Naive thymus-derived CD8-positive, alpha-beta T cell (primary cell): ENCODE measurements around the gene REPS2. TPM values are rescaled to one million over a fixed set of nuclear protein-coding genes. Genes with fewer than 3 reads are reported as not detected.

Source experiments
- ATAC-seq, 2 donors: fragments of 150-1000 bp; cut with Tn5 transposase in 1 of 2; sonication (Bioruptor Pico), chemical (Tn5 transposase) in 1 of 2; 1 replicate in 1 of 2; 2 replicates in 1 of 2; pipeline ENCODE4 v1.10.0; 2021; ENCODE audit warnings: mild to moderate bottlenecking in 2 of 2, moderate library complexity in 2 of 2
- POLR2A ChIA-PET: fragments of 350-600 bp; sonication (Branson Sonifier 250); formaldehyde crosslinking; loops from one replicate; lab custom pipeline; 2021; ENCODE audit warnings: antibody characterized with exemption; lab: Charles Lee
- DNase-seq, 10 donors: peaks; one replicate each; pipeline versions ENCODE4 v3.0.0 to v3.0.0-alpha.2; 2020 to 2022
- H3K27ac Mint-ChIP-seq, 10 donors: one replicate each; pipeline ENCODE4 v1.8.0; 2020 to 2022; ENCODE audit warnings: mild to moderate bottlenecking in 10 of 10, mixed read lengths in 10 of 10, moderate library complexity in 4 of 10, inconsistent platforms in 1 of 10
- H3K27me3 Mint-ChIP-seq, 5 donors: one replicate each; pipeline ENCODE4 v1.8.0; 2021 to 2022; ENCODE audit warnings: mixed read lengths in 5 of 5
- H3K36me3 Mint-ChIP-seq, 3 donors: one replicate each; pipeline ENCODE4 v1.8.0; 2020 to 2022; ENCODE audit warnings: mixed read lengths in 3 of 3, mild to moderate bottlenecking in 2 of 3, inconsistent platforms in 1 of 3
- H3K4me1 Mint-ChIP-seq, 4 donors: one replicate each; pipeline ENCODE4 v1.8.0; 2021 to 2022; ENCODE audit warnings: mixed read lengths in 4 of 4
- H3K4me3 Mint-ChIP-seq, 10 donors: one replicate each; pipeline ENCODE4 v1.8.0; 2020 to 2022; ENCODE audit warnings: mild to moderate bottlenecking in 10 of 10, mixed read lengths in 10 of 10, moderate library complexity in 6 of 10, inconsistent platforms in 1 of 10
- H3K9me3 Mint-ChIP-seq, 9 donors: one replicate each; pipeline ENCODE4 v1.8.0; 2020 to 2022; ENCODE audit warnings: mixed read lengths in 9 of 9, mild to moderate bottlenecking in 3 of 9, inconsistent platforms in 1 of 9, moderate library complexity in 1 of 9
- polyA plus RNA-seq, 3 donors: library from polyadenylated mRNA; unstranded; fragments of 300-500 nt; fragmentation: Illumina TruSeq; gene quantifications; one replicate each; pipeline ENCODE4 v1.2.3, GENCODE V29; 2021
- total RNA-seq, 8 experiments: library from RNA in 2 of 8; stranded (reverse) in 2 of 8; gene quantifications; one replicate each; pipeline ENCODE4 v1.2.3 and lab custom pipeline; 2021 to 2026

REPS2 gene
- total RNA-seq (under 1 TPM; 0.41 to 0.62 TPM), polyA plus RNA-seq (under 1 TPM in 1 of 3 donors, not detected in 2; 0.31 TPM), total RNA-seq (lab: John Stamatoyannopoulos, UW) (0 to 0.86 (median 0.13) reads per million in 6 experiments)

DNA sequence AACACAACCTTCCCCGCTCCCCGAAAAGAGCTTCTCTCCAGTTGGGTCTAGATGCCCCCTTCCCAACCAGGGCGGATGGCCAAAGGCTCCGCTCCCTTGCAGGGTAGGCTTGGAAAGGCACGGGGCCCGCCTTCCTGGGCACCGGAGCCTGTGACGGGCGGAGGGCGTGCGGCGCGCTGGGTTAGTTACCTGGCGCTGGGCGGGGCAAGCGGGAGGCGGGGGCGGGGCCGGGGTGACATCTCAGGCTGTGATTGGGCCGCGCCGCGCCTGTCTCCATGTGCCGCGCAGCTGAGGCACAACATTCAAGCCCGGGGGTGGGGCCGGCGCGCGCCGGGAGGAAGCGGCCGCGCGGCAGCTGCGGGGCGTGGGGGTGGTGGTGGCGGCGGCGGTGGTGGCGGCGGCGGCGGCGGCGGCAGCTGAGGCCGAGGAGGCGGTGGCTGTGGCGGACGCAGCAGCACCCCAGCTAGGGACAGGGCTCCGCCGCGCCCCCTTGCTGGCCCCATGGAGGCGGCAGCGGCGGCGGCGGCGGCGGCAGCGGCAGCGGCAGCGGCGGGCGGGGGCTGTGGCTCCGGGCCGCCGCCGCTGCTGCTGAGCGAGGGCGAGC lies at the start of gene REPS2:
TSS of gene REPS2 (plus strand) at position 298 of the 604 bp plus-strand sequence. CDS start at position 502, 204 bp downstream.
- Mint-ChIP-seq H3K4me3 (peak within 1 kb of the TSS; percentile 75 to 90 (median 84)), H3K4me1 (peaks cover 0 to 13% (median 3%) of the 10 kb centered on the region in 4 donors), H3K9me3 (peaks cover 0 to 8% (median 0%) of the 10 kb centered on the region in 9 donors), H3K27me3 (peaks cover 0 to 10% (median 1%) of the 10 kb centered on the region in 5 donors), H3K36me3 (no peaks in the 10 kb centered on the region), H3K27ac (peak within 1 kb of the TSS in 7 of 10 donors; percentile 78 to 92 (median 85))
- POLR2A ChIA-PET = interaction anchor here (0.6 to 1.0 kb wide), 3 partner anchors 64 to 1613 kb away, joined by 3 to 5 read pairs (median 4); partner anchors contain the start of gene RBBP7
- DNase-seq (peak; percentile 53 to 88 (median 72)), ATAC-seq (peak; percentile 92 to 96)

DNA sequence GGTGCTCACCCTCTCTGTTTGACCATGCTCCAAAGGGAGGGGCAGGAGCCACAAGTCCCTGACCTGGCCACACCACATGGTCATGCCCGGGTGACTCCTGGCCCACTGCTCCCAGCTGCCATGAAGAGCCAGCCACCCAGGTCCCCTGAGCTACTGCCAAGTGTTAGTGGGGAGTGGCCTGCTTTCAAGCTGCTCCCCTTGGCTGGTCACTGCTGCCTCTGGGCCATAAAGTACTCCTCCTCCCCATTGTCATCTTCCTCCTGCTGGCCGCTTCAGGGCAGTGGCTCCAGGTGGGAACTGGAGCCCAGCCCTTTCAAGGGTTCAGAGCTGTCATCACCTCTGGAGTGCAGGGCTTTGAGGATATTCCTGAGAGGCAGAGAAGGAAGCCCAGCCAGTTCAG lies 49.0 kb upstream of the REPS2 start:
- Mint-ChIP-seq H3K9me3 (peaks cover 0 to 2% (median 0%) of the 10 kb centered on the region in 9 donors), H3K4me3 (no peak overlapping the region), H3K27me3 (peaks cover 0 to 5% (median 3%) of the 10 kb centered on the region in 5 donors), H3K27ac (no peak overlapping the region), H3K4me1 (peaks cover 0 to 5% (median 4%) of the 10 kb centered on the region in 4 donors), H3K36me3 (no peaks in the 10 kb centered on the region)
- POLR2A ChIA-PET = no interaction called here
- ATAC-seq = no peak
- DNase-seq = no peak

DNA sequence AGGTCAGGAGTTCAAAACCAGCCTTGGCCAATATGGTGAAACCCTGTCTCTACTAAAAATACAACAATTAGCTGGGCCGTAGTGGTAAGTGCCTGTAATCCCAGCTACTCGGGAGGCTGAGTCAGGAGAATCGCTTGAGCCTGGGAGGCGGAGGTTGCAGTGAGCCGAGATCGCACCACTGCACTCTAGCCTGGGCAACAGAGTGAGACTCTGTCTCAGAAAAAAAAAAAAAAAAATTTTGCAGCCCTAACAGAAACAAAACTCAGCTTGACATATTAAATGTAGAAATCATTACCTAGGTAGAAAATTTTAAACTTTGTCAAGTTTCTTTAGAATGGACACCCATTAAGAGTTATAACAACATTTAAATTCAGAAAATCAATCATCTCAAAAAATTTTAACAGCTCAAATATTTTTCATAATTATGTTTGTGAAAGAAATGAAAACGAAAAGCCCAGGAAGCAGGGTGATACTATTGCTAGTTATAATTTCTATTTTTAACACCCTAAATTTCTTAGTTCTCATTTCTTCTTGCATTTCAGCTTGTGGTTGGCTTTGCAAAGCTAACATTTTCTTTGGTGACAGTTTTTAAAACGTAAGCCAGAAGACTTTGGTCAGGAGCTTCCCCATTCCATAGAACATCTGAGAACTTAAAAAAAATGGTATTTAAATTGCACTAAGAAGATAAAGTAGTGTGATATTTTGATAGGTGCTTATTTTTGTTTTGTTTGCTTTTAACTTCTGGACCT lies 43.0 kb upstream of the REPS2 start:
- H3K4me1 Mint-ChIP-seq = no peaks in the 10 kb centered on the region
- POLR2A ChIA-PET = no interaction called here
- no peak for DNase-seq
- H3K27ac Mint-ChIP-seq = no peak overlapping the region
- peaks cover 0 to 8% (median 4%) of the 10 kb centered on the region in 5 donors for H3K27me3 Mint-ChIP-seq
- peaks cover 0 to 9% (median 0%) of the 10 kb centered on the region in 9 donors for H3K9me3 Mint-ChIP-seq
- H3K4me3 Mint-ChIP-seq = no peak overlapping the region
- H3K36me3 Mint-ChIP-seq = peaks cover 0 to 8% (median 0%) of the 10 kb centered on the region in 3 donors
- ATAC-seq = no peak

GRCh38 chrX:16910376-16910775 lies 36.1 kb upstream of the REPS2 start:
- peaks cover 0 to 8% (median 0%) of the 10 kb centered on the region in 9 donors for H3K9me3 Mint-ChIP-seq
- POLR2A ChIA-PET = no interaction called here
- no peaks in the 10 kb centered on the region for H3K4me1 Mint-ChIP-seq
- no peaks in the 10 kb centered on the region for H3K36me3 Mint-ChIP-seq
- no peak overlapping the region for H3K27ac Mint-ChIP-seq
- peaks cover 0 to 2% (median 0%) of the 10 kb centered on the region in 5 donors for H3K27me3 Mint-ChIP-seq
- no peak for DNase-seq
- no peak for ATAC-seq
- no peak overlapping the region for H3K4me3 Mint-ChIP-seq

DNA sequence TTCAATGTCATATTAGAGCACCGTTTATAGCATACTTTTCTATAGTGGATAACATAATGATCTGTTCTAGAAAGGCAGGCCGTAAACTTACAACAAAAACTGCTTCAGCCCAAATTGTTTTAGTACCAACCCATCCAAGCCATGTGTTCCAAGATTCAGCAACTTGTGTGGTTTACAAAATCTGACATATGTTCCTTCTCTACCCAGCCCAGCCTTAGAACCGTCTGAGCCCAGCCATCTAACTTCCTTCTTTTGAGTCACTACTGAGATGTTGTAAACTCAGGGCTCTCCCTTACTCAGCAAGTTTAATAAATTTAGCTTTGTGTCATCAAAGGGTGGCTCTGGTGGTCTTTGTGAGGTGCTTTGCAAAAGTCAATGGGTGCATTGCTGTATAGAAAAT lies 32.4 kb upstream of the REPS2 start:
- POLR2A ChIA-PET = no interaction called here
- DNase-seq = no peak
- H3K4me1 Mint-ChIP-seq = no peaks in the 10 kb centered on the region
- peaks cover 0 to 5% (median 0%) of the 10 kb centered on the region in 9 donors for H3K9me3 Mint-ChIP-seq
- H3K27ac Mint-ChIP-seq = no peak overlapping the region
- no peak overlapping the region for H3K4me3 Mint-ChIP-seq
- no peak for ATAC-seq
- no peaks in the 10 kb centered on the region for H3K36me3 Mint-ChIP-seq
- H3K27me3 Mint-ChIP-seq = peaks cover 0 to 2% (median 0%) of the 10 kb centered on the region in 5 donors

- Mint-ChIP-seq H3K4me3 (no peak overlapping the region), H3K27ac (no peak overlapping the region), H3K9me3 (peaks cover 0 to 5% (median 0%) of the 10 kb centered on the region in 9 donors), H3K27me3 (peaks cover 0 to 4% (median 0%) of the 10 kb centered on the region in 5 donors), H3K36me3 (no peaks in the 10 kb centered on the region), H3K4me1 (no peaks in the 10 kb centered on the region)
- POLR2A ChIA-PET = interaction anchor here (0.5 kb wide), 1 partner anchor 21 kb away, joined by 3 read pairs; no protein-coding TSS in a partner anchor
- DNase-seq (no peak), ATAC-seq (no peak)
Observed at GRCh38 chrX:16916561-16916960, 29.9 kb upstream of the REPS2 start.

DNA sequence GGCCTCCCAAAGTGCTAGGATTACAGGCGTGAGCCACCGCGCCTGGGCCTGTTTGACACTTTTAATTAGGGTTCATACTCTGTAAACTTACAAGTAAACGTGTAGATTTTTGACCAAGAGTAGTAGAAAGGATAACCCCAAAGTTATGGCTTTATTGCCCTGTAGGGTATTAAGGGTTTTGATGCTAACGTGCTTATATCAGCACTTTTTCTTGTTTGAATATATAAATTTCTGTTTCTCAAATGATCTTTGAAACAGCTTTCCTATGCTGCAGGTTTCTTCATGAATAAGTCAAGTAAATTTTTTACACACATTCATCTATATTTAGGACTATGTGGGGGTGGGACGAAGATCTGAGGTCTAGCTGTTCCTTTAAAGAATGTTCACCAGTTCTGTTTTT lies 29.3 kb upstream of the REPS2 start:
- peaks cover 0 to 4% (median 0%) of the 10 kb centered on the region in 5 donors for H3K27me3 Mint-ChIP-seq
- DNase-seq (no peak), ATAC-seq (no peak)
- no peaks in the 10 kb centered on the region for H3K4me1 Mint-ChIP-seq
- POLR2A ChIA-PET = no interaction called here
- H3K27ac Mint-ChIP-seq = no peak overlapping the region
- no peaks in the 10 kb centered on the region for H3K36me3 Mint-ChIP-seq
- no peak overlapping the region for H3K4me3 Mint-ChIP-seq
- peaks cover 0 to 5% (median 0%) of the 10 kb centered on the region in 9 donors for H3K9me3 Mint-ChIP-seq

DNA sequence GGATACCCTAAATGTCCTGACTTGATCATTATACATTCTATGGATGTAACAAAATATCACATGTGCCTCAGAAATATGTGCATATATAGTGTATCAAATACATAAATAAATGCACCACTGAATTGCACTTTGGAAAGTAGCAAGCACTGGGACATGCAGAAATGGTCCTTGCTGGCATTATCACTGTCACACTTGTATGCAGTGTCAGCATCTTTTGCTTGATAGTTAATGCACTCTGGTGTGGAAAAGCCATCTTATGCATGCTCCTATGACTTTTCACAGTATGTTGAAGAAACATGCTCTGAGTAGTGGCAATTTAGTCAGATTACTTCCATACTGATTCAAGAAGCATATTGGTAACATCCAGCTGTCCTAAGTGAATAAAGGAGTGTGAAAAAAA lies 27.5 kb upstream of the REPS2 start:
- Mint-ChIP-seq H3K9me3 (peaks cover 0 to 4% (median 0%) of the 10 kb centered on the region in 9 donors), H3K4me3 (no peak overlapping the region), H3K4me1 (no peaks in the 10 kb centered on the region), H3K36me3 (no peaks in the 10 kb centered on the region), H3K27ac (no peak overlapping the region), H3K27me3 (peaks cover 0 to 4% (median 0%) of the 10 kb centered on the region in 5 donors)
- DNase-seq = no peak
- no peak for ATAC-seq
- POLR2A ChIA-PET = no interaction called here

GRCh38 chrX:16920075-16920474 lies 26.4 kb upstream of the REPS2 start:
- H3K4me3 Mint-ChIP-seq = no peak overlapping the region
- no peak overlapping the region for H3K27ac Mint-ChIP-seq
- DNase-seq (no peak), ATAC-seq (no peak)
- peaks cover 0 to 4% (median 0%) of the 10 kb centered on the region in 5 donors for H3K27me3 Mint-ChIP-seq
- H3K9me3 Mint-ChIP-seq = peaks cover 0 to 9% (median 0%) of the 10 kb centered on the region in 9 donors
- no peaks in the 10 kb centered on the region for H3K36me3 Mint-ChIP-seq
- POLR2A ChIA-PET = no interaction called here
- no peaks in the 10 kb centered on the region for H3K4me1 Mint-ChIP-seq

- no peak for DNase-seq
- peaks cover 0 to 4% (median 0%) of the 10 kb centered on the region in 5 donors for H3K27me3 Mint-ChIP-seq
- no peak for ATAC-seq
- H3K4me3 Mint-ChIP-seq = no peak overlapping the region
- no peak overlapping the region for H3K27ac Mint-ChIP-seq
- H3K4me1 Mint-ChIP-seq = no peaks in the 10 kb centered on the region
- H3K36me3 Mint-ChIP-seq = no peaks in the 10 kb centered on the region
- H3K9me3 Mint-ChIP-seq = peaks cover 0 to 7% (median 0%) of the 10 kb centered on the region in 9 donors
- POLR2A ChIA-PET = no interaction called here
Observed at GRCh38 chrX:16923157-16923556, 23.3 kb upstream of the REPS2 start.

- DNase-seq = no peak
- Mint-ChIP-seq H3K9me3 (peaks cover 0 to 7% (median 0%) of the 10 kb centered on the region in 9 donors), H3K4me1 (no peaks in the 10 kb centered on the region), H3K36me3 (no peaks in the 10 kb centered on the region), H3K27ac (no peak overlapping the region), H3K4me3 (no peak overlapping the region), H3K27me3 (peaks cover 0 to 2% (median 0%) of the 10 kb centered on the region in 5 donors)
- POLR2A ChIA-PET = no interaction called here
- no peak for ATAC-seq
Observed at GRCh38 chrX:16924631-16925480, 21.6 kb upstream of the REPS2 start.

GRCh38 chrX:16930392-16930791 lies 16.1 kb upstream of the REPS2 start:
- Mint-ChIP-seq H3K4me3 (no peak overlapping the region), H3K27me3 (peaks cover 0 to 1% (median 0%) of the 10 kb centered on the region in 5 donors), H3K27ac (no peak overlapping the region), H3K36me3 (no peaks in the 10 kb centered on the region), H3K4me1 (no peaks in the 10 kb centered on the region), H3K9me3 (peaks cover 0 to 2% (median 0%) of the 10 kb centered on the region in 9 donors)
- ATAC-seq = no peak
- POLR2A ChIA-PET = no interaction called here
- no peak for DNase-seq
